HG03521 (cell line): ENCODE data around the gene LRRC23.
A peak's percentile ranks its signal among the peaks of the same experiment; 100 is the strongest.
"Not testable (repeated sequence)": the region's sequence is repeated elsewhere in the genome, so short reads cannot be mapped to it uniquely, and the experiment has no call there.

Experiments used
- ATAC-seq: cut with Tn5 transposase; IDR thresholded peaks from one replicate; pipeline ENCODE4 v1.9.1; 2021; ENCODE audit warnings: mild to moderate bottlenecking, moderate library complexity; ENCODE audit not compliant: unreplicated experiment

The LRRC23 gene

GRCh38 chr12:6872073-6873048, 32.3 kb upstream of the LRRC23 start:
- peak; percentile 24 for ATAC-seq

DNA sequence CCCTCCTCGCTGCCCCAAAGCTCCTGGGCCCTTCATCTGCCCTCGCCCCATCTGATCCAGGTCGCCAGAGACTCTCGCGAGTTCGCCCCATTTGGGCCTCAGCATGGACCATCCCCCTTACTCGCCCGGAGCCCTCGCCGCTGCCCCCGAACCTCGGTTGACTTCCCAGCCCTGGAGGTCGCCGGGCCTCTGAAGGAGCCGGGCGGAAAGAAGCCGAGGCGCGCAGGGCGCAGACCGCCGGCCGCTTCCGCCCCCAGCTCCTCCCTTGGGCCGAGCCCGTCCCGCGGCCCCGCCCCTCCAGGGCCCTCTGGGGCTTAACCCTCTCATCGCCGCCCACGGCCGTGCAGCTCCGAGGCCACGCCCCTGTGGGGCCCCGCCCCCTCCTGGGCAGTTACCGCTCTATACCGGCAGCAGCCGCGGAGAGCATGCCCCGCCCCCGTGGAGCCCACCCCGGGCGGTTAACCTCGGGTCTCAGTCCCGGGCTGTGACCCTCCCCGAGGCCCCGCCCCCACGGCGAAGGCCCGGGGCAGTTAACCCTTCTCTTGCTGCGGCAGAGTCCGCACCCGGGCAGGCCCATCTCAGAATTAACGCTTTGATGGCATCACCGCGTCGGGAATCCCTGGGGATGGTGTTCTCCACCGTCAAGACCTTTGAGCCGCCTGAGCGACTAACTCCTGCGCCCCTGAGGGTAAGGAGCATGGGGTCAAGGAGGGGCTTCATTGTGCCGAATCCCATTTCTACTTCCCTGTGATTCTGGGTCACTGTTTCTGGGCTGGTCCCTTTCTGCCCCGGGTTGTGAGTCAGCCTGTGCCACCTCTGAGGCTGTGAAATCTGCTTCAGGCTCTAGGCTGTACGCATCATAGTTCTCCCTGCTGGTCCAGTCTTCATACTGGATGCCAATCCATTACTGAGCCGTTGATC, 31.3 kb upstream of the LRRC23 start, which contains the start of gene SPSB2:
SPSB2 (minus strand) TSS at position 210 of the 921 bp plus-strand sequence. CDS start 402 bp downstream, outside the sequence.
- ATAC-seq: peak; percentile 69

DNA sequence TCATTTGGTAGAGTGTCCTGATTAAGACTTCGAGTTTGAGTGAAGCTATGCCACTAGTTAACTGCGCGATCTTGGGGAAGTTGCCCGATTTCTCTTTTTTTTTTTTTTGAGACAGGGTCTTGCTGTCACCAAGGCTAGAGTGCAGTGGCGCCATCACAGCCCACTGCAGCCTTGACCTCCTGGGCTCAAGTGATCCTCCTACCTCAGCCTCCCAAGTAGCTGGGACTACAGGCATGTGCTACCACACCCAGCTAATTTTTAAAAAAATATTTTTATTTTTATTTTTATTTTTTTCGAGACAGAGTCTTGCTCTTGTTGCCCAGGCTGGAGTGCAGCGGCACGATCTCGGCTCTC, 30.6 kb upstream of the LRRC23 start:
- ATAC-seq: not testable (repeated sequence)

GRCh38 chr12:6879824-6880223, 24.8 kb upstream of the LRRC23 start:
- ATAC-seq: not testable (repeated sequence)

DNA sequence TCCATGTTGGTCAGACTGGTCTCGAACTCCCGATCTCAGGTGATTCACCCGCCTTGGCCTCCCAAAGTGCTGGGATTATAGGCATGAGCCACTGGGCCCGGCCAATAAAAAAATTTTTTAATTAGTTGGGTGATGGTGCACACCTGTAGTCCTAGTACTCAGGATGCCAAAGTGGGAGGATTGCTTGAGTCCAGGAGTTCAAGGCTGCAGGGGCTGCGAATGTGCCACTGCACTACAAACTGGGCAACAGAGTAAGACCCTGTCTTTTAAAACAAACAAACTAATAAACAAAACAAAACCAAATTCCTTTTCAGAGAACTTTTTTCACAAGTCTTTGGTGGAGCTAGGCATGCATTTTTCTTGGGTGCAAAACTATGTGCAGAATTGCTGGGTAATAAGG, 21.4 kb upstream of the LRRC23 start:
- ATAC-seq: no peak

DNA sequence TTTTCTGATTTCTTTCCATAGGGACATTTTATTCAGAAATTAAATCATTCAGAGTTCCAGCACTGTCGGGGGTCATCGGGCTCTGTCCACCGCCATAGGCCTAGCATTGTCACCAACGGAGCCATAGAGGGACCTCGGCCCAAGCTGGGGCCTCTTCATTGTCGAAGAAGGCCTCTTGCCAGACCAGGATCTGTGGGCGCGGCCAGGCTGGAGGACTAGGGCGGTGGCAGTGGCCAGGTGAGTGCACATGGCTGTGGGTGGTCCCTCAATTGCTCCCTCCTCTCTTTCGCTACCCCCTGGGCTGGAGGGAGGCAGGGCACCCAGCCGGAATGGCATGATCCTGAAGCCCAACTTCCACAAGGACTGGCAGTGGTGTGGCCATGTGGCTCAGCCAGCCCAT, 20.9 kb upstream of the LRRC23 start:
- ATAC-seq: no peak

DNA sequence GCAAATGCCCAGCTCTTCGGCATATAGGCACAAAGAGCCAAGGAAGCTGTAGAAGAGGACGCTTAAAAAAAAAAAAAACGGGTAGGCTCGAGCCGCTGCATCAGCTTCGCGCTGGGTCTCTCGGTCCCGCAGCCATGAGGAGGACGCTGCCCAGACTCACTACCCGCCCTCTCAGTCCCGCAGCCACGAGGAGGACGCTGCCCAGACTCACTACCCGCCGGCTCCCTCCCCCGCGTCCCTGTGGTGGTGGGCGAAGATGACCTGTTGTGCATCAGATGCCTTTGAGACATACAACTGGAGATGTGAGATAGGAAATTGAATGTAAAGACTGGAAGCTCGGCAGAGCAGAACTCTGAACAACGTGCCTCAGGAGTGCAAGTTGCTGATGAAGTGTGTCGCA, 20.1 kb upstream of the LRRC23 start:
- ATAC-seq: no peak

GRCh38 chr12:6886206-6886999, 18.2 kb upstream of the LRRC23 start:
- not testable (repeated sequence) for ATAC-seq

DNA sequence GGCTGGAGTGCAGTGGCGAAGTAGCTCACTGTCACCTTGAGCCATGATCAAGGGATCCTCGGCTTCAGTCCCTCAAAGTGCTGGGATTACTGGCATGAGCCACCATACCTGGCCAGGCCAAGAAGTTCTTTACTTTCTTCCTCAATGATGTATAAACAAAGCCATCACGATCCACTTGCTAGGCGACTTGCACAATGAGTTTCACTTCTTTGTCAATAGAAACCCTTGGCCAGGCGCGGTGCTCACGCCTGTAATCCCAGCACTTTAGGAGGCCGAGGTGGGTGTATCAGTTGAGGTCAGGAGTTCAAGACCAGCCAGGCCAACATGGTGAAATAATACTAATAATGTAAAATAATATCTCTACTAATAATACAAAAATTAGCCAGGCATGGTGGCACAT, 17.2 kb upstream of the LRRC23 start:
- no peak for ATAC-seq

DNA sequence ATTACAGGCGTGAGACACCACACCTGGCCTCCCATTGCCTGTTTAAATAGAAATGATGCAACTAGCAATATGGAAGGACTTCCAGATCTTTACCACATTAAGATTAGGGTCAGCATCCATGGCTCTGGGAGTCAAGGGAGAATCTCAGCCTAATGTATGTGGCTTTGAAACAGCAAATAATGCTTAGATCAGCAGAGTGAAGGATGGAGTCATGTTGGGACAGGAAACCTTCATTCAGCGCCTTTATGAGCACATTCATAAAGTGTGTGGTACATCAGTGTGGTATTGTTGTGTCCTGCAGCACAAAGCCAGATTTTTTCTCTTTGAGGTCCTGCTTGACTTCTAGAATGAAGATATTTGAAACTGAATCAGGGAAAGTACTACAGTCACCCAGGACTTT, 16.3 kb upstream of the LRRC23 start:
- ATAC-seq: no peak

DNA sequence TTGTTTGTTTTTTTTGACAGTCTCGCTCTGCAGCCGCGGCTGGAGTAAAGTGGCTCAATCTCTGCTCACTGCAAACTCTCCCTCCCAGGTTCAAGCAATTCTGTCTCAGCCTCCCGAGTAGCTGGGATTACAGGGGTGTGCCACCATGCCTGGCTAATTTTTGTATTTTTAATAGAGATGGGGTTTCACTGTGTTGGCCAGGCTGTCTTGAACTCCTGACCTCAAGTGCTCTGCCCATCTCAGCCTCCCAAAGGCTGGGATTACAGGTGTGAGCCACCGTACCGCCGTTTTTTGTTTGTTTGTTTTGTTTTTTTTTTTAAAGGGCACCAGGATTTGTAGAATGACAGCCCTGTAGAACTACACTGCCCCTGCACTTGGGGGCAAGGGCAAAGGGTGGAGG, 15.8 kb upstream of the LRRC23 start:
- ATAC-seq: not testable (repeated sequence)

DNA sequence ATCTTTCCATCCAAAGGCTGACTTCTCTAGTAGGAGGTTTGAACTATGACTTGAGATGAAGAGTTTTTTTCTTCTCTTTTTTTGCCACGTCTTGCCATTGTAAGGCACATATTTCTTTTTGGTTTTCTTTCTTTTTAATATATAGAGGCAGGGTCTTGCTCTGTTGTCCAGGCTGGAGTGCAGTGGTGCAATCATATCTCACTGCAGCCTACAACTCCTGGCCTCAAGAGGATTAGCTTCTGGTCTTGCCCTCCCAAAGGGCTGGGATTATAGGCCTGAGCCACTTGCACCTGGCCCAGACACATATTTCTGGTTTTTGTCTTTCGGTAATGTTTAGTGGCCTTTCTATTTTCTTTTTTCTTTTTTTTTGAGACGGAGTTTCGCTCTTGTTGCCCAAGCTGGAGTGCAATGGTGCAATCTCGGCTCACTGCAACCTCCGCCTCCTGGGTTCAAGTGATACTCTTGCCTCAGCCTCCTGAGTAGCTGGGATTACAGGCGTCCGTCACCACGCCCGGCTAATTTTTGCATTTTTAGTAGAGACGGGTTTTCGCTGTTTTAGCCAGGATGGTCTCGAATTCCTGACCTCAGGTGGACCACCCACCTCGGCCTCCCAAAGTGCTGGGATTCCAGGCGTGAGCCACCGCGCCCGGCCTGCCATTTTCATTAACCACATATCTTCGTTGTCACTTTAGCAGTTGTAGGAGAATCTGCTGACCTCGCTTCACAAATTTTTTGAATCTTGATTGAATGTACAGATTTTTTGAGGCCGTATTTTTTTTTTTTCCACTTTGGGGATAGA, 14.6 kb upstream of the LRRC23 start:
- ATAC-seq: not testable (repeated sequence)

DNA sequence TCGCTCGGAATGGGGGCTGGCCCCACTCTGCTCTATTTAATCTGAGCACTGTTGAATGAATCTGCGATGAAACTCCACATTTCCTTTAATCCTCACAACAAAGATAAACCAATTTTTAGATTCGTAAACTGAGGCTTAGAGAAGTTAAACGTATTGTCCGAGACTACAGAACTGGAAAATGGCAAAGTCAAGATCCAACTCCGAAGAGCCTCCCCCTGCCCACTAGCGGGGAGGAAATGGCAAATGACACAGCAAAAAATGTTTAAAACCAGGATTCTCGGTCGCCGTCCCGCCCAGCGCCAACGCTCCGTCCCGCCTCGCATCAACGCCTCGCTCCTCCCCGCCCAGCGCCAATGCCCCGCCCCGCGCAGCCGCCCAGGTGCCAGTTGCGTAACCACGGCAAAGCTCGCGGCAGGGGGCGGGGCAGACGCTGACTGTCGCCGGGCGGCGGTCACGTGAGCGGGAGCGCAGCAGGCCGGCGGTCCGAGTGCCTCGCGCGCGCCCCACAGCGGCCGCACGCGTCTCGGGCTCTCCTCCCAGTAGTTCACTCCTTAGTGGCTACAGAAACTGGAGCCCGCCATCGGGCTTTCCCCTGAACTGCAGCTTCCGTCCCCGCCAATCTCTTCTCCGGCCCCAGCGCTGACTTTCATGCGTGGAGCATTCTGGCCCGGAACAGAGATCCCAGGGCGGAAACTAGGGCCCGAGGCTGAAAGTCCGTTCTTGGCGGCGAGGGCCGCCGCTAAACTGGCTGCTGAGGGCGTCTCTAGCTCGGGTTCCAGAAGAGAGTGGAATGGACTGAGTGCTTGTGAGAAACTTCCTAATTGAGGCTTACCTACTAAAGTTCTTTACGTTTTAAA, 13.6 kb upstream of the LRRC23 start:
- ATAC-seq: peak; percentile 91

DNA sequence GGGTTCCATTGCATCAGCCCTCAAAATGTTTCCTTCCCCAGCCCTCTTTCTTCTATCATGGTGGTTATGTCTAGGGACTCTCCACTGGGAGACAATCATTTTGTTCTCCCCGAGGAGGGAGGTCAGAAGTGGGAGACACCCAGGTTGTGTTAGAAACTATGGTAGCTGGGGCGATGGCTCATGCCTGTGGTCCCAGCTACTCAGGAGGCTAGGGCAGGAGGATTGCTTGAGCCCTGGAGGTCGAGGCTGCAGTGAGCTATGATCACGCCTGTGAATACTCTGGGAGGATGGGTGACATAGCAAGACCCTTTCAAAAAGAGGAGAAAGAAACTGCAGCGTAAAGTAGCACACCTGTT, 13.0 kb upstream of the LRRC23 start:
- ATAC-seq: no peak

- ATAC-seq: not testable (repeated sequence)
These were observed 11.9 kb upstream of the LRRC23 start for GRCh38 chr12:6892683-6893082.

DNA sequence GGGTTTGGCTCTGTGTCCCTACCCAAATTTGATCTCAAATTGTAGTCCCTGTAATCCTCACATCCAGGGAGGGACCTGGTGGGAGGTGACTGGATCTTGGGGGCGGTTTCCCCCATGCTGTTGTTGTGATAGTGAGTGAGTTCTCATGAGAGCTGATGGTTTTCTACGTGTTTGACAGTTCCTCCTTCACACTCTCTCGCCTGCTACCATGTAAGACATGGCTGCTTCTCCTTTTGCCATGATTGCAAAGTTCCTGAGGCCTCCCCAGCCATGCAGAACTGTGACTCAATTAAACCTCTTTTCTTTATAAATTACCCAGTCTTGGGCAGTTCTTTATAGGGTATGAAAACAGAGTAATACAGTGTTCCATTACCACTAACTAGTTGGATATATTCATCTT, 10.3 kb upstream of the LRRC23 start:
- no peak for ATAC-seq

DNA sequence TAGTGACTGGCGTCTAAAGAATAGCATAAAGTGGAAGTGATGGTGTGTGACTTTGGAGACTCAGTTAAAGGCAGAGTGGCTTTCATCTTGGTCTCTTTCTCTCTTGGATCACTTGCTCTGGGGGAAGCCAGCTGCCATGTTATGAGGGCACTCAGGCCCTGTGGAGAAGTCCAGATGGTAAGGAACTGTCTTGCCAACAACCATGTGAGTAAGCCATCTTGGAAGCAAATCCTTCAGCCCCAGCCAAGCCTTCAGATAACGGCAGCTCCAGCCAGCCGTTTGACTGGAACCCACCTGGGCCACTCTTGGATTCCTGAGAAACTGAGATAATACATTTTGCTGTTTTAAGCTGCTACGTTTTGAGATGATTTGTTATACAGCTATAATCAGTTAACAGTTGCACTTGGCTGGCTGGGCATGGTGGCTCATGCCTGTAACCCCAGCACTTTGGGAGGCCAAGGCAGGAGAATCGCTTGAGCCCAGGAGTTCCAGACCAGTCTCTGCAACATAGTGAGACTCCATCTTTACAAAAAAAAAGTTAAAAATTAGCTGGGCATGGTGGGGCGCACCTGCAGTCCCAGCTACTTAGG, 7.7 kb upstream of the LRRC23 start:
- ATAC-seq: no peak

DNA sequence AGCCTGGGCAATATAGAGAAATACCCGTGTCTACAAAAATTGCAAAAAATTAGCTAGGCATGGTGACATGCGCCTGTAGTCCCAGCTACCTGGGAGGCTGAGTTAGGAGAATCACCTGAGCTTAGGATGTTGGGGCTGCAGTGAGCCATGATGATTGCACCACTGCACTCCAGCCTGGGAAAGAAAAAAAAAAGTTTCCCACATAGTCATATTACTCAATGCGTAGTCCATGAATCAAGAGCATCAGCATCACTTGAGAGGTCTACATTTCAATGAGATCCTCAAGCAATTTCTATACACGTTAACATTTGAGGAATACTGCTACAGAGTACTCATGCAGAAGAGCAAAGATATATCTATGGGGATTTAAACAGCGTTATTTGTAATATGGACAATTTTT, 5.2 kb upstream of the LRRC23 start:
- no peak for ATAC-seq
